Natural killer cell (primary cell): Measurements from ENCODE around the gene SLC16A1. TPM values are rescaled to one million over a fixed set of nuclear protein-coding genes. Genes with fewer than 3 reads are reported as not detected.

ENCODE experiments used
- ATAC-seq, 3 donors: fragments of 150-1000 bp in 2 of 3; fragments of 200-7000 bp in 1 of 3; cut with Tn5 transposase; 1 replicate in 1 of 3; 2 replicates in 2 of 3; pipeline ENCODE4 v1.10.0; 2021; ENCODE audit warnings: mild to moderate bottlenecking in 2 of 3, moderate library complexity in 2 of 3
- DNase-seq, 2 donors: peaks; one replicate each; pipeline versions ENCODE4 v3.0.0 to v3.0.0-alpha.2; 2013 to 2021; ENCODE audit warnings: mixed read lengths in 1 of 2
- H3K27ac ChIP-seq: one replicate; pipeline ENCODE4 v1.5.1; 2013; ENCODE audit warnings: mild to moderate bottlenecking, low read length
- H3K27me3 ChIP-seq: one replicate; pipeline ENCODE4 v1.6.1; 2013; ENCODE audit warnings: low read length; ENCODE audit not compliant: control insufficient read depth, insufficient read depth
- H3K36me3 ChIP-seq: one replicate; pipeline ENCODE4 v1.6.1; 2013; ENCODE audit warnings: low read length; ENCODE audit not compliant: control insufficient read depth, insufficient read depth
- H3K4me1 ChIP-seq: one replicate; pipeline ENCODE4 v1.6.1; 2013; ENCODE audit warnings: low read length; ENCODE audit not compliant: control insufficient read depth, insufficient read depth
- H3K4me3 ChIP-seq: one replicate; pipeline ENCODE4 v1.5.1; 2013; ENCODE audit warnings: low read length
- H3K9me3 ChIP-seq: one replicate; pipeline ENCODE4 v1.6.1; 2013; ENCODE audit warnings: low read length; ENCODE audit not compliant: control insufficient read depth, insufficient read depth
- H3K27ac Mint-ChIP-seq, 2 donors: one replicate each; pipeline ENCODE4 v1.8.0; 2022; ENCODE audit warnings: mild to moderate bottlenecking in 2 of 2, mixed read lengths in 2 of 2, moderate library complexity in 1 of 2
- H3K27me3 Mint-ChIP-seq, 2 donors: one replicate each; pipeline ENCODE4 v1.8.0; 2022; ENCODE audit warnings: low read depth in 2 of 2, mixed read lengths in 2 of 2
- H3K36me3 Mint-ChIP-seq: one replicate; pipeline ENCODE4 v1.8.0; 2022; ENCODE audit warnings: mixed read lengths
- H3K4me1 Mint-ChIP-seq, 2 donors: one replicate each; pipeline ENCODE4 v1.8.0; 2022; ENCODE audit warnings: mixed read lengths in 2 of 2
- H3K4me3 Mint-ChIP-seq: one replicate; pipeline ENCODE4 v1.8.0; 2022; ENCODE audit warnings: mild to moderate bottlenecking, moderate library complexity, mixed read lengths
- H3K9me3 Mint-ChIP-seq, 2 donors: one replicate each; pipeline ENCODE4 v1.8.0; 2022; ENCODE audit warnings: mixed read lengths in 2 of 2
- CTCF ChIP-seq: fragments of 200-600 bp; IDR thresholded peaks from one replicate; pipeline ENCODE4 v1.8.0; 2022; ENCODE audit warnings: antibody characterized with exemption
- WGBS: methylation state at CpG from one replicate; pipeline ENCODE4 v1.1.7; 2013; ENCODE audit warnings: missing lambda C conversion rate; ENCODE audit not compliant: insufficient coverage; 5-methylcytosine and 5-hydroxymethylcytosine counted together
- intact Hi-C: fragments of 100-400 bp; cut with micrococcal nuclease; formaldehyde crosslinking; loops from one replicate; pipeline ENCODE4 v1.14.2; 2022
- total RNA-seq, 4 donors: library from RNA; stranded (reverse); fragments of 120-200 nt in 1 of 4; gene quantifications; one replicate each; pipeline versions ENCODE4 v1.2.3 to v1.2.4, GENCODE V29; 2013 to 2022

The SLC16A1 gene
- total RNA-seq, 3 donors from 2014 or later (not counting 1 experiment from before 2014, with no cell fraction given), result 8.7 to 18.5 (median 14.0) TPM

DNA sequence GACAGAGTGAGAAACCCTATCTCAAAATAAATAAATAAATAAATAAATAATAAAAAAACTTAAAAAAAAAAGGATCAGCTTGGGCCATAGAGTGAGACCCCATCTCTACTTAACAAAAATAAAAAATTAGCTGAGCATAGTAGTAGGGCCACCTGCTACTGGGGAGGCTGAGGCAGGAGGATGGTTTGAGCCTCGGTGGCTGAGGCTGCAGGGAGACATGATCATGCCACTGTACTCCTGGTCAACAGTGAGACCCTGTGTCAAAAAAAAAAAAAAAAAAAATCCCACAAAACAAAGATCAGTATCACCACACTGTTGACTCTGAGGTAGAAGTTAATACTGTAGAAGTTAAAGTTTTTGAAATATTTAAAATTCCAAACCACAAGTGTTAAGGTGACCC is 29.1 kb downstream of the SLC16A1 start:
- intact Hi-C loops, result no loop called here
- TF ChIP-seq CTCF, result no peak
- H3K27ac ChIP-seq, result no peak overlapping the region
- Mint-ChIP-seq H3K4me3 (no peak overlapping the region), H3K9me3 (no peaks in the 10 kb centered on the region), H3K36me3 (no peaks in the 10 kb centered on the region), H3K4me1 (peaks cover 0 to 5% of the 10 kb centered on the region in 2 donors), H3K27ac (no peak overlapping the region), H3K27me3 (no peaks in the 10 kb centered on the region)
- H3K4me1 ChIP-seq, result no peaks in the 10 kb centered on the region
- 100% methylated on average over 1 of the region's 1 CpG for WGBS
- no peak for ATAC-seq
- H3K4me3 ChIP-seq, result no peak overlapping the region
- no peaks in the 10 kb centered on the region for H3K27me3 ChIP-seq
- no peaks in the 10 kb centered on the region for H3K36me3 ChIP-seq
- no peaks in the 10 kb centered on the region for H3K9me3 ChIP-seq
- DNase-seq, result no peak

DNA sequence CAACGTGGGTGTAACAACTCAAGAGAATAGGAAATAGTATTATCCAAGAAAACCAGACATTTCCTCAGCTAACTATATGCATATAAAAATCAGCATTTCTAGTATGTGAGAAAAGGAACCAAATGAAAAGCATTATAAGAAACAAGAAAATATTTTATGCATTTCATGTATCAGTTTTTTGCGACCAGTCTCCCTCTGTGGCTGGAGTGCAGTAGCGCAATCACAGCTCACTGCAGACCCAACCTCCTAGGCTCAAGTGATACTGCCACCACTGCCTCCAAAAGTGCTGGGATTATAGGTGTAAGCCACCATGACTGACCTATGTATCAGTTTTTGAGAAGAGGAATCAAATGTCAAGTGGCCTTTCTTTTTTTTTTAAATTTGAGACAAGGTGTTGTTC is 31.0 kb downstream of the SLC16A1 start:
- Mint-ChIP-seq H3K4me3 (no peak overlapping the region), H3K27me3 (no peaks in the 10 kb centered on the region), H3K4me1 (peaks cover 0 to 5% of the 10 kb centered on the region in 2 donors), H3K27ac (no peak overlapping the region), H3K36me3 (no peaks in the 10 kb centered on the region), H3K9me3 (no peaks in the 10 kb centered on the region)
- intact Hi-C loops, result no loop called here
- Histone ChIP-seq H3K36me3 (no peaks in the 10 kb centered on the region), H3K4me1 (no peaks in the 10 kb centered on the region), H3K4me3 (no peak overlapping the region), H3K27me3 (no peaks in the 10 kb centered on the region), H3K9me3 (no peaks in the 10 kb centered on the region), H3K27ac (no peak overlapping the region)
- ATAC-seq (no peak), DNase-seq (no peak)
- 92% methylated on average over 2 of the region's 3 CpGs for WGBS
- TF ChIP-seq CTCF, result no peak

- Histone ChIP-seq H3K27me3 (no peaks in the 10 kb centered on the region), H3K4me1 (no peaks in the 10 kb centered on the region), H3K4me3 (no peak overlapping the region), H3K9me3 (no peaks in the 10 kb centered on the region), H3K27ac (no peak overlapping the region), H3K36me3 (no peaks in the 10 kb centered on the region)
- no peak for TF ChIP-seq CTCF
- Mint-ChIP-seq H3K9me3 (no peaks in the 10 kb centered on the region), H3K27ac (no peak overlapping the region), H3K27me3 (no peaks in the 10 kb centered on the region), H3K36me3 (no peaks in the 10 kb centered on the region), H3K4me3 (no peak overlapping the region), H3K4me1 (peaks cover 0 to 5% of the 10 kb centered on the region in 2 donors)
- ATAC-seq (no peak), DNase-seq (no peak)
- WGBS, result 97% methylated on average over 12 of the region's 12 CpGs
- intact Hi-C loops, result no loop called here
These were observed 32.0 kb downstream of the SLC16A1 start for GRCh38 chr1:112923959-112924349.

- Histone ChIP-seq H3K27me3 (no peaks in the 10 kb centered on the region), H3K27ac (no peak overlapping the region), H3K9me3 (no peaks in the 10 kb centered on the region), H3K4me3 (no peak overlapping the region), H3K4me1 (no peaks in the 10 kb centered on the region), H3K36me3 (no peaks in the 10 kb centered on the region)
- H3K36me3 Mint-ChIP-seq, result no peaks in the 10 kb centered on the region
- peaks cover 0 to 5% of the 10 kb centered on the region in 2 donors for H3K4me1 Mint-ChIP-seq
- ATAC-seq (no peak), DNase-seq (no peak)
- H3K27me3 Mint-ChIP-seq, result no peaks in the 10 kb centered on the region
- intact Hi-C loops, result no loop called here
- H3K27ac Mint-ChIP-seq, result no peak overlapping the region
- 97% methylated on average over 24 of the region's 25 CpGs for WGBS
- no peaks in the 10 kb centered on the region for H3K9me3 Mint-ChIP-seq
- TF ChIP-seq CTCF, result no peak
- H3K4me3 Mint-ChIP-seq, result no peak overlapping the region
These were observed 32.6 kb downstream of the SLC16A1 start for GRCh38 chr1:112923234-112923958.
